GM10847 (cell line): Measurements from ENCODE around the gene DMWD.
A peak's percentile ranks its signal among the peaks of the same experiment; 100 is the strongest.

ENCODE experiments used
- POLR2A ChIP-seq: IDR thresholded peaks from 2 replicates; pipeline ENCODE4 v1.6.1; 2011; ENCODE audit not compliant: insufficient read length; ENCODE audit errors: extremely low read depth

Gene DMWD

GRCh38 chr19:45770192-45771101 is 22.2 kb downstream of the DMWD start:
- no peak for TF ChIP-seq POLR2A

GRCh38 chr19:45769821-45770191 is 22.8 kb downstream of the DMWD start:
- TF ChIP-seq POLR2A: no peak

GRCh38 chr19:45768984-45769782 is 23.5 kb downstream of the DMWD start, which contains the start of gene SIX5:
SIX5 (minus strand) TSS chr19:45769252; CDS start chr19:45768844, 408 bp downstream.
- peak; percentile 20 for TF ChIP-seq POLR2A

- no peak for TF ChIP-seq POLR2A
Measured at GRCh38 chr19:45768655-45768983, 24.0 kb downstream of the DMWD start.

GRCh38 chr19:45767881-45768654 is 24.6 kb downstream of the DMWD start:
- peak; percentile 22 for TF ChIP-seq POLR2A

- no peak for TF ChIP-seq POLR2A
Measured at GRCh38 chr19:45767410-45767880, 25.2 kb downstream of the DMWD start.

- TF ChIP-seq POLR2A: no peak
Measured at GRCh38 chr19:45766869-45767346, 25.7 kb downstream of the DMWD start.

- no peak for TF ChIP-seq POLR2A
Measured at GRCh38 chr19:45766296-45766868, 26.3 kb downstream of the DMWD start.

GRCh38 chr19:45765702-45766295 is 26.8 kb downstream of the DMWD start:
- no peak for TF ChIP-seq POLR2A

- TF ChIP-seq POLR2A: no peak
Measured at GRCh38 chr19:45764945-45765701, 27.5 kb downstream of the DMWD start.

GRCh38 chr19:45764475-45764874 is 28.2 kb downstream of the DMWD start:
- TF ChIP-seq POLR2A: no peak

- TF ChIP-seq POLR2A: no peak
Measured at GRCh38 chr19:45763691-45764294, 28.9 kb downstream of the DMWD start.

GRCh38 chr19:45762870-45763631 is 29.6 kb downstream of the DMWD start:
- TF ChIP-seq POLR2A: no peak

- no peak for TF ChIP-seq POLR2A
Measured at GRCh38 chr19:45761714-45762113, 30.9 kb downstream of the DMWD start.
